IMR-90 (cell line): ENCODE measurements around the gene TLR3. TPM values are rescaled to one million over a fixed set of nuclear protein-coding genes. Genes with fewer than 3 reads are reported as not detected.

ENCODE experiments used
- ATAC-seq: fragments of 200-7000 bp; cut with Tn5 transposase; 2 replicates; pipeline ENCODE4 v1.9.1; 2020; ENCODE audit warnings: low read depth, mild to moderate bottlenecking, moderate library complexity
- BruUV-seq: library from RNA; stranded (reverse); fragments of 400-500 nt; replicated peaks from 2 replicates; lab custom pipeline; 2021; lab: Mats Ljungman, UMichigan
- CTCF ChIA-PET: fragments of 300-600 bp; formaldehyde crosslinking; extraction: SDS; loops from one replicate; lab custom pipeline; 2021; ENCODE audit warnings: antibody characterized with exemption; lab: Yijun Ruan, JAX
- POLR2A ChIA-PET: fragments of 300-600 bp; sonication (Branson Sonifier 250); formaldehyde crosslinking; loops from one replicate; lab custom pipeline; 2022; ENCODE audit warnings: antibody characterized with exemption; ENCODE audit not compliant: unreplicated experiment; lab: Charles Lee
- DNase-seq: peaks from one replicate; pipeline ENCODE4 v3.0.0; 2013
- H2AFZ ChIP-seq: replicated peaks from 2 replicates; pipeline ENCODE3; 2013; ENCODE audit warnings: low read length, mild to moderate bottlenecking; ENCODE audit not compliant: poor library complexity
- H2AK5ac ChIP-seq: 2 replicates; pipeline ENCODE4 v1.6.1; 2013; ENCODE audit warnings: low read depth, low read length, inconsistent platforms
- H2AK9ac ChIP-seq: replicated peaks from 2 replicates; pipeline ENCODE3; 2013; ENCODE audit warnings: mild to moderate bottlenecking, low read depth, low read length, moderate library complexity; ENCODE audit not compliant: poor library complexity
- H2BK120ac ChIP-seq: 2 replicates; pipeline ENCODE4 v1.6.1; 2013; ENCODE audit warnings: low read depth, low read length, inconsistent platforms
- H2BK15ac ChIP-seq: 3 replicates; pipeline ENCODE4 v1.6.1; 2013; ENCODE audit warnings: low read depth, low read length, inconsistent platforms
- H2BK20ac ChIP-seq: 2 replicates; pipeline ENCODE4 v1.6.1; 2013; ENCODE audit warnings: low read depth, mild to moderate bottlenecking, inconsistent platforms, low read length, moderate library complexity
- H2BK5ac ChIP-seq: 2 replicates; pipeline ENCODE4 v1.6.1; 2013; ENCODE audit warnings: mild to moderate bottlenecking, low read depth, low read length, inconsistent platforms; ENCODE audit not compliant: poor library complexity, severe bottlenecking
- H3K14ac ChIP-seq: replicated peaks from 2 replicates; pipeline ENCODE4 v1.6.1; 2013; ENCODE audit warnings: low read depth, low read length, inconsistent platforms
- H3K18ac ChIP-seq: 2 replicates; pipeline ENCODE4 v1.6.1; 2013; ENCODE audit warnings: low read depth, low read length, control low read depth
- H3K23ac ChIP-seq: 2 replicates; pipeline ENCODE4 v1.6.1; 2013; ENCODE audit warnings: low read depth, low read length, inconsistent platforms
- H3K27ac ChIP-seq: 2 replicates; pipeline ENCODE4 v1.5.1; 2013; ENCODE audit warnings: mild to moderate bottlenecking, control low read depth, low read length; ENCODE audit not compliant: insufficient read depth
- H3K27me3 ChIP-seq: 2 replicates; pipeline ENCODE4 v1.6.1; 2013; ENCODE audit warnings: low read length; ENCODE audit not compliant: control insufficient read depth, insufficient read depth
- H3K36me3 ChIP-seq: 2 replicates; pipeline ENCODE4 v1.6.1; 2013; ENCODE audit warnings: low read length, mixed read lengths; ENCODE audit not compliant: control insufficient read depth, insufficient read depth
- H3K4ac ChIP-seq: 2 replicates; pipeline ENCODE4 v1.6.1; 2013; ENCODE audit warnings: low read depth, low read length, inconsistent platforms
- H3K4me1 ChIP-seq: 2 replicates; pipeline ENCODE4 v1.6.1; 2013; ENCODE audit warnings: low read length, mixed read lengths; ENCODE audit not compliant: control insufficient read depth, insufficient read depth
- H3K4me2 ChIP-seq: 2 replicates; pipeline ENCODE4 v1.6.1; 2013; ENCODE audit warnings: low read depth, mild to moderate bottlenecking, control low read depth, low read length, moderate library complexity
- H3K4me3 ChIP-seq: 2 replicates; pipeline ENCODE4 v1.5.1; 2013; ENCODE audit warnings: low read depth, mild to moderate bottlenecking, control low read depth, low read length, moderate library complexity; ENCODE audit not compliant: insufficient read depth
- H3K56ac ChIP-seq: 2 replicates; pipeline ENCODE4 v1.6.1; 2013; ENCODE audit warnings: low read length, inconsistent platforms; ENCODE audit not compliant: insufficient read depth; ENCODE audit errors: extremely low read depth
- H3K79me1 ChIP-seq, 2 experiments: 2 replicates each; pipeline ENCODE4 v1.6.1; 2013; ENCODE audit warnings: low read length in 2 of 2, inconsistent platforms in 1 of 2, low read depth in 1 of 2
- H3K9ac ChIP-seq: 2 replicates; pipeline ENCODE4 v1.6.1; 2013; ENCODE audit warnings: low read depth, low read length, control low read depth
- H3K9me1 ChIP-seq: 2 replicates; pipeline ENCODE4 v1.6.1; 2013; ENCODE audit warnings: low read length, inconsistent platforms; ENCODE audit not compliant: insufficient read depth
- H3K9me3 ChIP-seq: 2 replicates; pipeline ENCODE4 v1.6.1; 2013; ENCODE audit warnings: low read length; ENCODE audit not compliant: control insufficient read depth, insufficient read depth
- H4K20me1 ChIP-seq: 2 replicates; pipeline ENCODE4 v1.6.1; 2013; ENCODE audit warnings: low read length, inconsistent platforms; ENCODE audit not compliant: insufficient read depth
- H4K5ac ChIP-seq: 2 replicates; pipeline ENCODE4 v1.6.1; 2013; ENCODE audit warnings: mild to moderate bottlenecking, low read depth, low read length, control low read depth
- H4K8ac ChIP-seq, 2 experiments: 2 replicates each; pipeline ENCODE4 v1.6.1; 2013; ENCODE audit warnings: low read depth in 2 of 2, low read length in 2 of 2, control low read depth in 1 of 2, inconsistent platforms in 1 of 2
- H4K91ac ChIP-seq: 2 replicates; pipeline ENCODE4 v1.6.1; 2013; ENCODE audit warnings: low read depth, low read length, inconsistent platforms; ENCODE audit not compliant: insufficient read depth
- FOS ChIP-seq: fragments of 150-350 bp; IDR thresholded peaks from 2 replicates; pipeline ENCODE4 v1.6.1; 2016; ENCODE audit warnings: low read depth, low read length
- WGBS, 2 experiments: methylation state at CpG; one replicate each; pipeline versions ENCODE4 v1.1.5 to v1.1.7; 2013; ENCODE audit warnings: missing lambda C conversion rate in 2 of 2; ENCODE audit not compliant: insufficient read length in 1 of 2; ENCODE audit errors: extremely low coverage in 2 of 2; 5-methylcytosine and 5-hydroxymethylcytosine counted together
- dilution Hi-C: fragments of 300-500 bp; cut with HindIII; formaldehyde crosslinking; loops from one replicate; pipeline ENCODE4 v1.14.3; 2018; ENCODE audit warnings: low sequenced_read_pairs; ENCODE audit not compliant: unreplicated experiment
- in situ Hi-C: fragments of 300-500 bp; cut with MboI; formaldehyde crosslinking; loops from 3 replicates; pipeline ENCODE4 v1.14.3; 2019; ENCODE audit warnings: low sequenced_read_pairs, inconsistent platforms, mixed read lengths
- intact Hi-C: fragments of 100-400 bp; cut with micrococcal nuclease; formaldehyde crosslinking; loops from 2 replicates; pipeline ENCODE4 v1.10.0; 2022
- polyA plus RNA-seq, 3 experiments: library from polyadenylated mRNA; depleted of rRNA; stranded (reverse); fragments of >200 nt; gene quantifications; 2 replicates each; pipeline ENCODE4 v1.2.3, GENCODE V29; 2012; ENCODE audit warnings: low replicate concordance in 1 of 3
- total RNA-seq: library from RNA; depleted of rRNA; stranded (reverse); fragments of >200 nt; gene quantifications from 2 replicates; pipeline ENCODE4 v1.2.3, GENCODE V29; 2012

The TLR3 gene
- total and polyA plus RNA-seq, 2 of the 4 experiments (the other 2 are of a cell fraction) = 0.12 to 0.36 TPM

- POLR2A ChIA-PET = no interaction called here
- Histone ChIP-seq H3K4me2 (no peak overlapping the region), H3K4me1 (no peaks in the 10 kb centered on the region), H4K8ac (no peak overlapping the region), H4K91ac (no peak overlapping the region), H4K5ac (no peak overlapping the region), H3K4ac (no peak overlapping the region), H2BK120ac (no peak overlapping the region), H4K20me1 (no peaks in the 10 kb centered on the region), H3K56ac (no peak overlapping the region), H3K4me3 (no peak overlapping the region), H3K27ac (no peak overlapping the region), H2BK15ac (no peak overlapping the region), H2BK20ac (no peak overlapping the region), H2AK5ac (no peak overlapping the region), H2AFZ (no peak overlapping the region), H2AK9ac (no peak overlapping the region), H3K9ac (no peak overlapping the region), H3K18ac (no peak overlapping the region), H3K27me3 (peaks cover 3% of the 10 kb centered on the region; the same call in 1 of the 2 replicates), H2BK5ac (no peak overlapping the region), H3K9me1 (no peaks in the 10 kb centered on the region), H3K36me3 (no peaks in the 10 kb centered on the region), H3K79me1 (no peaks in the 10 kb centered on the region), H3K23ac (no peak overlapping the region), H3K14ac (no peak overlapping the region), H3K9me3 (no peaks in the 10 kb centered on the region)
- DNase-seq (no peak), ATAC-seq (no peak)
- dilution Hi-C loops = no loop called here
- in situ Hi-C loops = no loop called here
- CTCF ChIA-PET = no interaction called here
- BruUV-seq = no TSS peak
- no CpG with 5 or more reads among the region's 5 CpGs for WGBS, 2 experiments
- no peak for TF ChIP-seq FOS
- intact Hi-C loops = no loop called here
Observed at GRCh38 chr4:186097386-186097785, 28.4 kb downstream of the TLR3 start.
